HepG2 (cell line): ENCODE measurements around the gene CYP2S1. TPM values are rescaled to one million over a fixed set of nuclear protein-coding genes. Genes with fewer than 3 reads are reported as not detected.

Experiments used
- ATAC-seq: fragments of 200-7000 bp; cut with Tn5 transposase; 3 replicates; pipeline ENCODE4 v1.9.1; 2020; ENCODE audit warnings: mild to moderate bottlenecking, moderate library complexity
- BruUV-seq: library from RNA; stranded (reverse); fragments of 400-500 nt; replicated peaks from 2 replicates; lab custom pipeline; 2021; lab: Mats Ljungman, UMichigan
- CTCF ChIA-PET: fragments of 300-600 bp; formaldehyde crosslinking; extraction: SDS; loops from one replicate; lab custom pipeline; 2021; ENCODE audit warnings: low total read pairs, inconsistent platforms, low intra/inter-chr PET ratio; lab: Yijun Ruan, JAX
- POLR2A ChIA-PET: fragments of 350-600 bp; sonication (Branson Sonifier 250); formaldehyde crosslinking; loops from one replicate; lab custom pipeline; 2020; ENCODE audit warnings: antibody characterized with exemption, inconsistent platforms; lab: Yijun Ruan, JAX
- DNase-seq: peaks from one replicate; pipeline ENCODE4 v3.0.0-alpha.2; 2015; ENCODE audit warnings: low spot score
- FAIRE-seq: peaks from 3 replicates; lab custom pipeline; 2011; peaks lifted over from hg19 to GRCh38; lab: Jason Lieb, UNC
- H2AFZ ChIP-seq: one replicate; pipeline ENCODE4 v1.6.1; 2011; ENCODE audit warnings: low read length, inconsistent platforms
- H3K27ac ChIP-seq: fragments of 300-600 bp; 3 replicates; pipeline ENCODE4 v1.8.0; 2011; ENCODE audit warnings: mixed run types, mild to moderate bottlenecking, mixed read lengths, low read length, inconsistent platforms; ENCODE audit not compliant: insufficient read depth; ENCODE audit errors: extremely low read length
- H3K27me3 ChIP-seq, 2 experiments: fragments of 200-600 bp in 1 of 2; 2 replicates in 1 of 2; 3 replicates in 1 of 2; pipeline versions ENCODE4 v1.6.0 to v1.8.0; 2011; ENCODE audit warnings: low read length in 2 of 2, mild to moderate bottlenecking in 2 of 2, moderate library complexity in 2 of 2, inconsistent platforms in 1 of 2; ENCODE audit not compliant: insufficient read depth in 2 of 2, control insufficient read depth in 1 of 2
- H3K36me3 ChIP-seq, 2 experiments: fragments of 200-600 bp in 1 of 2; replicated peaks in 1 of 2; 2 replicates in 1 of 2; 3 replicates in 1 of 2; pipeline versions ENCODE4 v1.5.1 to v1.8.0; 2011; ENCODE audit warnings: low read length in 2 of 2, inconsistent platforms in 1 of 2; ENCODE audit not compliant: insufficient read depth in 2 of 2, control insufficient read depth in 1 of 2
- H3K4me1 ChIP-seq: 2 replicates; pipeline ENCODE4 v1.5.1; 2012; ENCODE audit warnings: low read length, inconsistent platforms; ENCODE audit not compliant: insufficient read depth
- H3K4me2 ChIP-seq: 2 replicates; pipeline ENCODE4 v1.6.0; 2011; ENCODE audit warnings: low read depth, low read length, inconsistent platforms
- H3K4me3 ChIP-seq, 3 experiments: fragments of 200-600 bp in 1 of 3; sonication (generic), shearing (Covaris generic) in 1 of 3; replicated peaks in 1 of 3; 2 replicates each; pipeline ENCODE4 v1.5.1; 2011 to 2016; ENCODE audit warnings: low read length in 3 of 3, inconsistent platforms in 2 of 3, low read depth in 2 of 3, mild to moderate bottlenecking in 2 of 3, control low read depth in 1 of 3, mixed read lengths in 1 of 3; ENCODE audit not compliant: insufficient read depth in 1 of 3
- H3K79me2 ChIP-seq: one replicate; pipeline ENCODE4 v1.6.1; 2011; ENCODE audit warnings: low read length, inconsistent platforms; ENCODE audit not compliant: insufficient read depth
- H3K9ac ChIP-seq: 2 replicates; pipeline ENCODE4 v1.6.0; 2011; ENCODE audit warnings: mild to moderate bottlenecking, low read depth, low read length, inconsistent platforms; ENCODE audit not compliant: insufficient read depth
- H3K9me3 ChIP-seq: 2 replicates; pipeline ENCODE4 v1.5.1; 2012; ENCODE audit warnings: mild to moderate bottlenecking, low read length
- H4K20me1 ChIP-seq: 2 replicates; pipeline ENCODE4 v1.6.0; 2011; ENCODE audit warnings: inconsistent platforms, mild to moderate bottlenecking, low read length, moderate library complexity; ENCODE audit not compliant: insufficient read depth
- JDP2 ChIP-seq: sonication (generic); formaldehyde crosslinking; IDR thresholded peaks from 2 replicates; pipeline ENCODE4 v1.8.1; 2022; ENCODE audit warnings: missing genetic modification reagents, borderline replicate concordance
- RBFOX2 ChIP-seq: fragments of 200-400 bp; formaldehyde crosslinking; IDR thresholded peaks from 2 replicates; pipeline ENCODE4 v1.6.1; 2017; ENCODE audit warnings: low read depth, mild to moderate bottlenecking, low read length
- SMARCE1 ChIP-seq: fragments of 450-650 bp; IDR thresholded peaks from 2 replicates; pipeline ENCODE4 v1.6.1; 2017; ENCODE audit warnings: borderline replicate concordance
- SOX5 ChIP-seq: IDR thresholded peaks from 2 replicates; pipeline ENCODE4 v1.6.1; 2016; ENCODE audit warnings: borderline replicate concordance
- SRY ChIP-seq: sonication (generic); formaldehyde crosslinking; IDR thresholded peaks from 2 replicates; pipeline ENCODE4 v1.8.0; 2022; ENCODE audit warnings: mild to moderate bottlenecking, missing genetic modification reagents
- TCF7 ChIP-seq: sonication (generic); IDR thresholded peaks from 2 replicates; pipeline ENCODE4 v1.6.1; 2016; ENCODE audit warnings: antibody characterized with exemption, low read depth
- ZNF274 ChIP-seq: sonication (generic); formaldehyde crosslinking; IDR thresholded peaks from 2 replicates; pipeline ENCODE4 v1.5.1; 2020; ENCODE audit warnings: mild to moderate bottlenecking, missing genetic modification reagents
- WGBS: methylation state at CpG from one replicate; pipeline ENCODE4 v1.1.6; 2017; ENCODE audit warnings: low lambda C conversion rate; 5-methylcytosine and 5-hydroxymethylcytosine counted together
- in situ Hi-C: cut with HindIII; loops from 2 replicates; pipeline ENCODE4 v1.10.0; 2017; ENCODE audit warnings: low pct_unique_long_range_greater_than_20kb; ENCODE audit not compliant: extremely low pct_ligation_motif_present
- intact Hi-C: fragments of 100-400 bp; cut with micrococcal nuclease; formaldehyde crosslinking; loops from one replicate; pipeline ENCODE4 v1.10.0; 2022; ENCODE audit not compliant: unreplicated experiment
- polyA plus RNA-seq, 8 experiments: library from polyadenylated mRNA; depleted of rRNA in 3 of 8; stranded (reverse) in 7 of 8; unstranded in 1 of 8; fragments of >200 nt; fragmentation: Illumina TruSeq in 4 of 8; extraction: Trizol in 4 of 8; gene quantifications; 2 replicates each; pipeline versions ENCODE4 v1.2.1 to v1.2.3, GENCODE V29; 2011 to 2016; ENCODE audit warnings: low read depth in 4 of 8, missing spikeins in 1 of 8, mixed read lengths in 1 of 8; ENCODE audit not compliant: insufficient read depth in 1 of 8
- total RNA-seq, 5 experiments: library from RNA; depleted of rRNA; stranded (reverse); fragments of >200 nt; fragmentation: Illumina TruSeq; extraction: Trizol; gene quantifications; 2 replicates each; pipeline ENCODE4 v1.2.3, GENCODE V29; 2016; ENCODE audit warnings: low read depth in 1 of 5

The CYP2S1 gene
- total and polyA plus RNA-seq, 2 of the 13 experiments (the other 11 are each of a cell fraction or from before 2014, with no cell fraction given) = 0.09 to 2.1 TPM

DNA sequence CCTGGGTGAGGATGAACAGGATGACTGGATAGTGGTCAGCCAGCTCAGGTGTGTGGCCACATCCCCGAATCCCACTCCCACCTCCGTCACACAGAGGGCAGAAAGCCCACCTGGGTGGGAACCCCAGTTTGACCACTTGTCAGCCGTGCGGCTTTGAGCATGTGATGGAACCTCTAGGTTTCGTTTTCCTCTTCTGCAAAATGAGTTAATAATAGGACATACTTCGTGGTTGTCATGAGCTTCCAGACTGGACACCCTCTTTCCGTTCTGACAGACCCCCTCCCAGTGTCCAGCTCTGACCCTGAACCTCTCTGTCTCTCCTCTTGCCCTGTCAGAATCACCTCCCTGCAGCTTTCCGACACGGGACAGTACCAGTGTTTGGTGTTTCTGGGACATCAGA is 27.8 kb downstream of the CYP2S1 start:
- no peak overlapping the region; a peak in 1 of 6 replicates for H3K4me3 ChIP-seq
- no peak overlapping the region for H3K4me2 ChIP-seq
- no peak for DNase-seq
- TF ChIP-seq TCF7 (no peak), JDP2 (CRISPR knock-in tag) (no peak), RBFOX2 (no peak), SOX5 (CRISPR knock-in tag) (no peak), SMARCE1 (no peak), ZNF274 (CRISPR knock-in tag) (no peak)
- ChIA-PET CTCF (no interaction called here), POLR2A (interaction anchor here (1.2 to 3.0 kb wide), 2 partner anchors 42 to 218 kb away, joined by 3 to 10 read pairs; partner anchors contain the start of gene HNRNPUL1)
- 79% methylated on average over 9 of the region's 9 CpGs for WGBS
- in situ Hi-C loops (no loop called here), intact Hi-C loops (no loop called here)
- H3K27ac ChIP-seq = no peak overlapping the region
- FAIRE-seq = no peak
- H3K79me2 ChIP-seq = no peaks in the 10 kb centered on the region
- no peaks in the 10 kb centered on the region for H3K9me3 ChIP-seq
- BruUV-seq = no TSS peak
- H3K27me3 ChIP-seq = peaks cover 0 to 4% of the 10 kb centered on the region in 2 experiments; a peak in 1 of 5 replicates
- peaks cover 69% of the 10 kb centered on the region for H3K4me1 ChIP-seq
- no peak overlapping the region for H3K9ac ChIP-seq
- H4K20me1 ChIP-seq = no peaks in the 10 kb centered on the region
- H2AFZ ChIP-seq = no peak overlapping the region
- H3K36me3 ChIP-seq = no peaks in the 10 kb centered on the region
- ATAC-seq = no peak

DNA sequence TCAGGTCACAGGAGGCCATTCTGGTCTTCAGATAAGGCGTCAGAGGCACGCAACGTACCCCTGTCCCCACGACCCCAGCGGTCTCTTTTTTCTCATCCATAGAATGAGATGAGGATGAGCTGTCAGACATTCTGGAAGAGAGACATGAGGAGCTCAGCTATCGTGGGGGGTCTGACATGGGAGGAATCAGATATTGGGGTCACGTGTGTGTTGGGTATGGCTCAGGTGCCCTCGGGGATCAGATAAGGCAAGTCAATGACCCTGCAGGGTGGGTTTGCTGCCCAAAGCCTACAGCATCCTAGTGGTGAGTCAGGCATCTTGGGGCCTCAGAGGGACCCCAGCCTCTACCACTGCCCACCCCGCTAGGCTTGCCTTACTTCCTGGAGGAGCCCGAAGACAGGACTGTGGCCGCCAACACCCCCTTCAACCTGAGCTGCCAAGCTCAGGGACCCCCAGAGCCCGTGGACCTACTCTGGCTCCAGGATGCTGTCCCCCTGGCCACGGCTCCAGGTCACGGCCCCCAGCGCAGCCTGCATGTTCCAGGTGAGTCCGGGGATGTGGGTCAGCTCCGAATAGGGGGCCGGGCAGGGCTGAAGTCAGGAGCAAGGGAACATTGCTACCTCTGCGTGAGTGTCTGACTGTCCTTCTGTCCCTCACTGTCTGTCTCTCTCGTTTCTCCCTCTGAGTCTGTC is 28.6 kb downstream of the CYP2S1 start:
- H3K9me3 ChIP-seq = no peaks in the 10 kb centered on the region
- 85% methylated on average over 12 of the region's 20 CpGs for WGBS
- H3K4me1 ChIP-seq = peaks cover 75% of the 10 kb centered on the region
- no peak for DNase-seq
- POLR2A ChIA-PET = interaction anchor here (1.2 to 3.0 kb wide), 2 partner anchors 42 to 218 kb away, joined by 3 to 10 read pairs; partner anchors contain the start of gene HNRNPUL1
- intact Hi-C loops = no loop called here
- no peak for FAIRE-seq
- CTCF ChIA-PET = no interaction called here
- no peak for TF ChIP-seq SRY
- TF ChIP-seq, all 625 proteins: peak for 0
- H3K79me2 ChIP-seq = no peaks in the 10 kb centered on the region
- no peak overlapping the region for H3K4me3 ChIP-seq
- no peak for ATAC-seq
- H3K27ac ChIP-seq = no peak overlapping the region
- H3K4me2 ChIP-seq = no peak overlapping the region
- H3K27me3 ChIP-seq = peaks cover 0 to 4% of the 10 kb centered on the region in 2 experiments; a peak in 1 of 5 replicates
- H3K36me3 ChIP-seq = no peaks in the 10 kb centered on the region
- in situ Hi-C loops = no loop called here
- no TSS peak for BruUV-seq
- H2AFZ ChIP-seq = no peak overlapping the region
- no peaks in the 10 kb centered on the region for H4K20me1 ChIP-seq
- no peak overlapping the region for H3K9ac ChIP-seq
